ENCODE data around the gene CCDC137.
A peak's percentile ranks its signal among the peaks of the same experiment; 100 is the strongest.

The CCDC137 gene

GRCh38 chr17:81720267-81721071, 53.9 kb downstream of the CCDC137 start:
- Histone ChIP-seq H3K9ac (peak overlapping the region; percentile 58), H3K4me3 (no peak overlapping the region), H3K36me3 (peaks cover 42% of the 10 kb centered on the region), H3K9me3 (no peaks in the 10 kb centered on the region), H3K27me3 (no peaks in the 10 kb centered on the region), H3K4me1 (peaks cover 58% of the 10 kb centered on the region), H4K20me1 (0 out of 2 replicates have a peak, but pooled peaks cover 6% of the 10 kb centered on the region), H3K27ac (peak overlapping the region; percentile 62), H3K4me2 (peak overlapping the region; percentile 77)
- no peak for TF ChIP-seq Cebpa-rat (IDR thresholded peaks at IDR 0.05)

DNA sequence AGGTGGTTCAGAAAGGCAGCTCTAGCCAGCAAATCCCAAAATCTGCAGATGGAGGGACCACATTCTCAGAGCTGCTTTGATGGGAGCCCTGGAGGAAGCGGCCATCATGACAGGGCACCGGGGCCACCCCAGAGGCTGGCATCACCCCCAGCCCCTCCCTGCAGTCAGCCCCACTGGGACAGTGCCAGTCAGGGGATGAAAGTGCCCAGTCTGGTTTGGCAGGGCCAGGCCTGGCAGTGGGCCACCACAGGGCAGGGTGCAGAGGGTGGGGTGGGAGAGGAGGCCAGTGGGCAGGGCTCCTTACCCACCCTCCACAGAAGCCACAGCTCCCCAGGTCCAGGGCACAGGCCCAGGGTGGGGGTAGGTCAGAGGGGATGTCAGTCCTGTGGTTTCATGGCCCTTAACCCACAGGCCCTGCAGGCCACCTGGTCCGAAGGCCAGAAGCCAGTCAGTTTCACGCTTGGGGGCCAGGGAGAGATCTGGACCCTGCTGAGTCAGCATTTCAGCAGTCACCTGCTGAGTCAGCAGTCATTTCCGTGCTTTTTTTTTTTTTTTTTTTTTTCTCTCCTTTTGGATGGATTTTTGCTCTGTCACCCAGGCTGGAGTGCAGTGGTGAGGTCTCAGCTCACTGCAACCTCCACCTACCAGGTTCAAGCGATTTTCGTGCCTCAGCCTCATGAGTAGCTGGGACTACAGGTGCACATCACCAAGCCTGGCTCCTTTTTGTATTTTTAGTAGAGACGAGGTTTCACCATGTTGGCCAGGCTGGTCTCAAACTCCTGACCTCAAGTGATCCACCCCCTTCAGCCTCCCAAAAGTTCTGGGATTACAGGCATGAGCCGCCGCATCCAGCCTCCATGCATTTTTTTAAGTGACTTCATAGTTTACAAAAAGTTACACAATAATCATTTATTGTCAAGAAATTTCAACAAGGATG, 55.9 kb downstream of the CCDC137 start:
- Histone ChIP-seq H3K4me3 (no peak overlapping the region), H3K9me3 (no peaks in the 10 kb centered on the region), H3K27ac (no peak overlapping the region), H3K4me1 (peaks cover 49% of the 10 kb centered on the region), H3K27me3 (no peaks in the 10 kb centered on the region), H3K4me2 (peak overlapping the region; percentile 77), H3K9ac (no peak overlapping the region), H3K36me3 (peaks cover 26% of the 10 kb centered on the region), H4K20me1 (0 out of 2 replicates have a peak, but pooled peaks cover 6% of the 10 kb centered on the region)
- no peak for TF ChIP-seq Cebpa-rat (IDR thresholded peaks at IDR 0.05)
